RKO (cell line): ENCODE measurements around the gene DYTN.

Experiments used
- DNase-seq: peaks from one replicate; pipeline ENCODE4 v3.0.0-alpha.2; 2016; ENCODE audit warnings: low spot score

The DYTN gene

DNA sequence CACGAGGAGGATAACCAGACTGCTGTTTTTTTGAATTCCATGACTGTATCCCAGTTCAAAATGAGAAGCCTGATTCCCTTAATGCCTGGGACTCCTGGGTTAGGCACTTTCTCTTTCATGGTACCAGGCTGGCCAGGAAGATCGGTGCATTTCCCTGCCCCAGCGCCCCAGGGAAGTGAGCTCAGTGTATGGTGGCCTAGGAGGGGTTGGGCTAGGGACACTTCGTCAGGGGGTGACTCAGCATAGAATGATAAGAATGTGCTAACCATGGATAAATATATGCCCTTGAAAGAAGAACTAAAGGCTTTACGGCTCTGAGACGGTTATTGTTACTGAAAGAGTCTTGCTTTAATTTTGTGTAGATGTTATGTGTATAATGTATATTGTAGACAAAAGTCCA lies 103.4 kb downstream of the DYTN start:
- DNase-seq: peak; percentile 55

DNA sequence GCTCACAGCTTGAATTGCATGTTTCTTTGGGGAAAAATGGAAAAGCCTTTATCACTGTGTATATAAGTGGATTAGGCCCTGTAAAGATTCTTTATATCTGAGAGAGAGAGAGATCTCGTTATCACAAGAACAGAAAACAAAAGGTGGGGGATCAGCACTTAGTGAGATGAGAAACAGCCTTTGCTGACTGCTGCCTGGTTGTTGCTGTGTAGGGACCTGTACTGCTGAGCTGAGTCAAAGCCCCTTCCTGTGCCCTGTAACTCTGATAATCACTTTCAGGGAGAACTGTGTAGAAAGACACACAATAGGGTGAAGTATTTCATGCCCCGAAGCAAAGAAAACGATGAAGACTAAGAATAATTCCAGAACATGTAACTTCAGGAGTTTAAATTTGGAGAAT lies 106.5 kb downstream of the DYTN start:
- no peak for DNase-seq

GRCh38 chr2:206611191-206611590 lies 107.0 kb downstream of the DYTN start:
- DNase-seq: no peak

GRCh38 chr2:206610451-206610850 lies 107.7 kb downstream of the DYTN start:
- no peak for DNase-seq

- no peak for DNase-seq
Observed at GRCh38 chr2:206603243-206603642, 115.0 kb downstream of the DYTN start.
